Measurements from ENCODE around the gene CAMP. TPM values are rescaled to one million over a fixed set of nuclear protein-coding genes. Genes with fewer than 3 reads are reported as not detected.

The CAMP gene
- total and polyA plus RNA-seq, 7 donors: 1.1 to 1.2 TPM; not detected in 5

DNA sequence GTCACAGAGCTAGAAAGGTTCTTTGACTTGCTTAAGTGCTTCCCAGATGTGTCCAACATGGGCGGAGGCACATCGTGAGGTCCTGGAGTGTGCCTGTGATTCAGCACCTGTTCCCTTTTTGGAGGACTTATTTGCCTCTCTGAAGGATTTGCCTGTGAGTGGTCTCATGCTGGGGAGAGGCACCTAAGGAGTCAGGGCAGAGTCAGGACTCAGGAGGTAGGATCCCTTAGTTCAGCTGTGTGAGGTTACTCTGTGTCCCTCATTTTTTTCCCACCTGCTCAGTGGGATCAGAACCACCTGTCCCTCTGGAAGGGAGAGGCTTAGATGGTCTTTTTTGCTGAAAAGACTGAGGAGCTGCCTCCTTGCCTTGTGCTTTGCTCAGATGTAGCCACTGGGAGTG lies 20.6 kb downstream of the CAMP start:
- no peaks in the 10 kb centered on the region for H3K9me3 ChIP-seq
- 92 to 97% methylated on average over 2 of the region's 2 CpGs for WGBS, 2 donors
- DNase-seq: peak; percentile 37
- H3K4me3 ChIP-seq: no peak overlapping the region
- no peak overlapping the region for H3K27ac ChIP-seq
- intact Hi-C loops (cut with DNase I): no loop called here
- H3K27me3 ChIP-seq: no peaks in the 10 kb centered on the region
- H3K4me1 ChIP-seq: peaks cover 0 to 23% (median 18%) of the 10 kb centered on the region in 4 donors
- H3K36me3 ChIP-seq: peaks cover 0 to 7% (median 2%) of the 10 kb centered on the region in 4 donors
- TF ChIP-seq EP300 (IDR thresholded peaks at IDR 0.05) (no peak), POLR2A (IDR thresholded peaks at IDR 0.05) (no peak), POLR2AphosphoS5 (IDR thresholded peaks at IDR 0.05) (no peak)
- TF ChIP-seq, protein P1, sequence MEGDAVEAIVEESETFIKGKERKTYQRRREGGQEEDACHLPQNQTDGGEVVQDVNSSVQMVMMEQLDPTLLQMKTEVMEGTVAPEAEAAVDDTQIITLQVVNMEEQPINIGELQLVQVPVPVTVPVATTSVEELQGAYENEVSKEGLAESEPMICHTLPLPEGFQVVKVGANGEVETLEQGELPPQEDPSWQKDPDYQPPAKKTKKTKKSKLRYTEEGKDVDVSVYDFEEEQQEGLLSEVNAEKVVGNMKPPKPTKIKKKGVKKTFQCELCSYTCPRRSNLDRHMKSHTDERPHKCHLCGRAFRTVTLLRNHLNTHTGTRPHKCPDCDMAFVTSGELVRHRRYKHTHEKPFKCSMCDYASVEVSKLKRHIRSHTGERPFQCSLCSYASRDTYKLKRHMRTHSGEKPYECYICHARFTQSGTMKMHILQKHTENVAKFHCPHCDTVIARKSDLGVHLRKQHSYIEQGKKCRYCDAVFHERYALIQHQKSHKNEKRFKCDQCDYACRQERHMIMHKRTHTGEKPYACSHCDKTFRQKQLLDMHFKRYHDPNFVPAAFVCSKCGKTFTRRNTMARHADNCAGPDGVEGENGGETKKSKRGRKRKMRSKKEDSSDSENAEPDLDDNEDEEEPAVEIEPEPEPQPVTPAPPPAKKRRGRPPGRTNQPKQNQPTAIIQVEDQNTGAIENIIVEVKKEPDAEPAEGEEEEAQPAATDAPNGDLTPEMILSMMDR (IDR thresholded peaks at IDR 0.05): no peak

GRCh38 chr3:48244461-48244860 lies 21.2 kb downstream of the CAMP start:
- Histone ChIP-seq H3K9me3 (no peaks in the 10 kb centered on the region), H3K36me3 (peaks cover 0 to 13% (median 2%) of the 10 kb centered on the region in 4 donors), H3K27ac (no peak overlapping the region), H3K4me1 (peaks cover 0 to 23% (median 18%) of the 10 kb centered on the region in 4 donors), H3K4me3 (no peak overlapping the region), H3K27me3 (no peaks in the 10 kb centered on the region)
- TF ChIP-seq EP300 (IDR thresholded peaks at IDR 0.05): no peak
- no peak for DNase-seq
- WGBS, 2 donors: 89 to 93% methylated on average over 1 of the region's 1 CpG
- intact Hi-C loops (cut with DNase I): no loop called here

DNA sequence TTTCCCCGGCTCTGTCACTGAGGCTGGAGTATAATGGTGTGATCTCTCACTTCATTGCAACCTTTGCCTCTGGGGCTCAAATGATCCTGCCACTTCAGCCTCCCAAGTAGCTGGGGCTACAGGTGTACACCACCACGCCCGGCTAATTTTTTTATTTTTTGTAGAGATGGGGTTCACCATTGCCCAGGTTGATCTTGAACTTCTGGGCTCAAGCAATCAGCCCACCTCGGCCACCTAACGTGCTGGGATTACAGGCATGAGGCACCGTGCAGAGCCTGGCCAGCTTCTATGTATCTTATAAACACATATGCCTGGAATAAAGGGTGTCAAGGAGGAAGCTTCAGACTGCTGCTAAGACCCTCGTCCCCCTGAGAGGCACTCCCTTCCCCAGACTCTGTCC lies 21.8 kb downstream of the CAMP start:
- H3K4me1 ChIP-seq: peaks cover 0 to 21% (median 17%) of the 10 kb centered on the region in 4 donors
- H3K27ac ChIP-seq: no peak overlapping the region
- TF ChIP-seq POLR2AphosphoS5 (IDR thresholded peaks at IDR 0.05) (no peak), EP300 (IDR thresholded peaks at IDR 0.05) (no peak)
- TF ChIP-seq, protein P1 (IDR thresholded peaks at IDR 0.05): no peak
- H3K9me3 ChIP-seq: no peaks in the 10 kb centered on the region
- H3K27me3 ChIP-seq: no peaks in the 10 kb centered on the region
- H3K36me3 ChIP-seq: peaks cover 0 to 19% (median 2%) of the 10 kb centered on the region in 4 donors
- peak; percentile 52 for DNase-seq
- 89 to 97% methylated on average over 7 of the region's 7 CpGs for WGBS, 2 donors
- intact Hi-C loops (cut with DNase I): no loop called here
- H3K4me3 ChIP-seq: no peak overlapping the region

GRCh38 chr3:48247401-48247811 lies 24.1 kb downstream of the CAMP start:
- TF ChIP-seq POLR2AphosphoS5 (IDR thresholded peaks at IDR 0.05): no peak
- Histone ChIP-seq H3K9me3 (no peaks in the 10 kb centered on the region), H3K4me1 (peaks cover 0 to 5% (median 2%) of the 10 kb centered on the region in 4 donors), H3K27me3 (no peaks in the 10 kb centered on the region), H3K4me3 (no peak overlapping the region), H3K27ac (no peak overlapping the region), H3K36me3 (peaks cover 0 to 39% (median 2%) of the 10 kb centered on the region in 4 donors)
- WGBS, 2 donors: 83 to 94% methylated on average over 1 of the region's 1 CpG
- intact Hi-C loops (cut with DNase I): no loop called here
- DNase-seq: peak; percentile 29

DNA sequence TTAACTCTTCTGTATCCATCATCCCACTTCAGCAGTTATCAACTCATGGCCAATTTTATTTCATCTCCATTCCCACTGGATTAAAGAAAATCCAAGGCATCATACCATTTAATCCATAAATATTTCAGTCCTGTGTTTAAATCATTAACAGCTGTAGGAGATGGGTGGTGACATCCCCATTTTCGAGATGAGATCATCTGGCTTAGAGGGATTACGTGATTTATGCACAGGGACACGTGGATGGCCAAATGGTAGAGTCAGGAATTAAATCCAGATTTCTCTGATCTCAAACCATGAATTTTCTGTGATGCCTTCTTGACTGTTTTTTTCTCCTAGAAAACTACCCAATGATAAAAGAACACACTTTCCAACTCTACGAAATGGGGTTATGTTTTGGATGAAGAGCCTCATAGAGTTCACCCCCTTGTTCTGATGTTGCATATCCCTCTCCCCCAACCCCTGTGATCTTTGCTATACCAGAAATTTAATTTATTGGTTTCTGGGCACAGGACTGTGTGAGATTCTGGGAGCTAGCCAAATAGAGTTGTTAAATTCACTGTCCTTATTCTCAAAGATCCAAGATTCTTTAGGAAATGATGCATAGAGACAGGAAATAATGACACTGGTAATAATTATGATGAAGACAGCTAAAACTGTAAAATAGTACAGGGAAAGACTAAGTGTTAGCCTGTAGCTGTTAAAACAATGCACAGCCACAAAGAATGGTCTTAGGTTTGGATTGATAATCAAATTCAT lies 25.0 kb downstream of the CAMP start:
- Histone ChIP-seq H3K4me3 (no peak overlapping the region), H3K9me3 (no peaks in the 10 kb centered on the region), H3K27ac (no peak overlapping the region), H3K27me3 (no peaks in the 10 kb centered on the region), H3K4me1 (no peaks in the 10 kb centered on the region), H3K36me3 (peaks cover 0 to 42% (median 2%) of the 10 kb centered on the region in 4 donors)
- intact Hi-C loops (cut with DNase I): no loop called here
- DNase-seq: peak; percentile 8
- TF ChIP-seq, protein P1 (IDR thresholded peaks at IDR 0.05): no peak
- TF ChIP-seq EP300 (IDR thresholded peaks at IDR 0.05) (no peak), POLR2AphosphoS5 (IDR thresholded peaks at IDR 0.05) (no peak), POLR2A (IDR thresholded peaks at IDR 0.05) (no peak)
- WGBS, 2 donors: 83 to 89% methylated on average over 4 of the region's 4 CpGs

Measured in sigmoid colon (tissue), 7 donors.